PC-3 (cell line): ENCODE measurements around the gene MIA.

Experiments
- EZH2 ChIP-seq: fragments of 300-600 bp; sonication (generic); IDR thresholded peaks from one replicate; pipeline ENCODE4 v1.6.1; 2017; ENCODE audit warnings: antibody characterized with exemption, mild to moderate bottlenecking, low read length; ENCODE audit not compliant: unreplicated experiment
- TF ChIP-seq, protein P1 (sequence below): fragments of 300-600 bp; sonication (generic); conservative IDR thresholded peaks from 2 replicates; pipeline ENCODE4 v1.5.1; 2017; ENCODE audit warnings: antibody characterized with exemption, low read depth, mild to moderate bottlenecking, low read length

DNA sequence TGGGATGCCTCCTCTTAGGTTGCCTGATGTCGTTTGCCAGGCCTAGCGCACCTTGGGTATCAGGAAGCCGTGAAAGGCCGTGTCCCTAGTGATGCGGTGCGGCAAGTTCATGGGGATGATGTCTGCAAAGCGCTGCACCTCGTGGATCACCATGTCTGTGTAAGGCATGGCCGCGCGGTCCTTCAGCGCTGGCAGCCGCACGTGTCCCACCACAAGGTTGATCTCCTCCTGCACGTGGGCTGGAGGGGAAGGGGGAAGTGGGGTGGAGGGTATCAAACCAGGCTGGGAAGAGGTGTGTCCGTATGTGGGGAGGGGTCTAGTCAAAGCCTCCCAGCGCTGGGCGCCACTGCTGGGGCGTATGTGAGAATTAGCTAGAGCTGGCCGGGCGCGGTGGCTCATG lies 46.8 kb downstream of the MIA start:
- TF ChIP-seq, protein P1, sequence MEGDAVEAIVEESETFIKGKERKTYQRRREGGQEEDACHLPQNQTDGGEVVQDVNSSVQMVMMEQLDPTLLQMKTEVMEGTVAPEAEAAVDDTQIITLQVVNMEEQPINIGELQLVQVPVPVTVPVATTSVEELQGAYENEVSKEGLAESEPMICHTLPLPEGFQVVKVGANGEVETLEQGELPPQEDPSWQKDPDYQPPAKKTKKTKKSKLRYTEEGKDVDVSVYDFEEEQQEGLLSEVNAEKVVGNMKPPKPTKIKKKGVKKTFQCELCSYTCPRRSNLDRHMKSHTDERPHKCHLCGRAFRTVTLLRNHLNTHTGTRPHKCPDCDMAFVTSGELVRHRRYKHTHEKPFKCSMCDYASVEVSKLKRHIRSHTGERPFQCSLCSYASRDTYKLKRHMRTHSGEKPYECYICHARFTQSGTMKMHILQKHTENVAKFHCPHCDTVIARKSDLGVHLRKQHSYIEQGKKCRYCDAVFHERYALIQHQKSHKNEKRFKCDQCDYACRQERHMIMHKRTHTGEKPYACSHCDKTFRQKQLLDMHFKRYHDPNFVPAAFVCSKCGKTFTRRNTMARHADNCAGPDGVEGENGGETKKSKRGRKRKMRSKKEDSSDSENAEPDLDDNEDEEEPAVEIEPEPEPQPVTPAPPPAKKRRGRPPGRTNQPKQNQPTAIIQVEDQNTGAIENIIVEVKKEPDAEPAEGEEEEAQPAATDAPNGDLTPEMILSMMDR, result no peak
- TF ChIP-seq EZH2, result no peak
